HG03196 (cell line): Measurements from ENCODE around the gene TCIRG1.
"Not testable (repeated sequence)": the region's sequence is repeated elsewhere in the genome, so short reads cannot be mapped to it uniquely, and the experiment has no call there.

ENCODE experiments used
- ATAC-seq: cut with Tn5 transposase; IDR thresholded peaks from one replicate; pipeline ENCODE4 v1.9.1; 2021; ENCODE audit not compliant: unreplicated experiment

The TCIRG1 gene

DNA sequence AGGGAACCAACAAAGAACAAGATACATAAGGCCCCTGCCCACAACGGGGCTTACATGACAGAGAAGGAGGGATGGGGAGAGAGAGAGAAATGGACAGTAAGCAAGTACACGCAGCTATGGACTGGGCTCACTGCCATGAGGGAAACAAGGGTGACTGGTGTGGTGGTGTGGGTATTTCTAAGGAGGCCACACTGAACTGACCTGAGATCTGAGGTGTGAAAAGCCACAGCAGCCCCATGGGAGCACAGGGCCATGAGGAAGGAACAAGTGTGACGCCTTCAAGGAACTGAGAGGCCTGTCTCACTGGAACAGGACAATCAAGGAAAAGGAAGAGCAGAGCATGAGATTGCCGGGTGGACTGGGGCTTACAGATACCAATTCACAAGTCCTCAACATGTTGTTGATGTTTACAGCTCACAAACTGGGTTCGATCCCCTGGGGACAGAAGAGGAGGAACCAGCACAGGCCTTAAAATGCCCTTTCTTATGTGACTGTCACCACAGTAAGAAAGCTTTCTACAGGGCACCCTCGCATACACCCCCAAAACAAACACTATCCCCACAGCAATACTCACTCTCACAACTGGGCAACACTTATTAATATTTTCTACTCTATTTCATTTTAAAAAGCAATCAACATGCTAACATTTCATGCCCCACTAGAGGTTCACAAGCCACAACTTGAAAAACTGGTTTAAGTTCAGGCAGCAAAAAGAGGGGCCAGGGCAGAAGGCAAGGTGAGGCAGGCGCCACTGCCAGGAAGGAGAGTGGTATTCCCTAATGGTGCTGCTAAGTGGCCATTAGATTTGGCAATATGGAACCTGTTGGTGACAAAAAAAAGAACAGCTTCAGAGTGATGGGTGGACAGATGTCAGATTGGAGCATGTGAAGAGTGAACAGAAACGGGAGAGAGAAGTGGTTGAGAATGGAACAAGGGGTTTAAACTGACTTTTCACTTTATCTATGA lies 39.1 kb downstream of the TCIRG1 start:
- ATAC-seq: peak; percentile 58

DNA sequence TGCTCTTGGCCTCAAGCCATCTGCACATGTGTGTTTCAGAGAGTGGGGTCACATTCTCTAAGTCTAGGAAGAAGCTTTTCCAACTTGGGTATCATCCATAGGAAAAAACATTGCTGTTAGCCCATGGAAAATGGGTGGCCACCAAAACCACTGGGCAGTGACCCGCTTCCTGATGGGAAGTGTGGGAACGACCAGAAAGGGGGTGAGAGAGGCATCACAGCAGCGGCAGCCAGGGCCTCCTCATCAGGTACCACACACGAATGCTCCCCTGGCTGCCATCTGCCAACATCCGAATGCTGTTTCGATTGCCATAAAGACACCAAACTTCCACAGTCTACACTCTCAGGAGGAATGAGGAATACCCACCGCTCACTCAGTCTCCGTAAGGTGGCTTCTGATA lies 42.0 kb downstream of the TCIRG1 start:
- ATAC-seq: no peak

DNA sequence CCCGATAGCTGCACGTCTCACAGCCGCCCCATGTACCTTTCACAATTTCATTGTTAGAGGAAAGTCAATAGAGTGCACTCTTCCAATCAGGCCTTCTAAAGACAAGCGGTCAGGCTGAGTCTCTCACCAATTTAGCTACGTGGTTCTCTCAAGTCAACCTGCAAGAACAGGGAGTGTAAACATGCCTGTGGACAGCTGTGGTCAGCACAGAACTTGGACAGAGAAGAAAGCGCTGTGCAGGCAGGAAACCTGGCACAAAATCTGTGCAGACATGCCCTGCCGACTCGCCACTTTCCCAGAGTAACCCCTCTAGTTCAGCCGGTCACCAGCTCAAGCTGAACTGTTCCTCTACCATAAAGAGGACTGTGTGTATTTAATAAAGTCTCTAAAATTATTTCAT lies 42.9 kb downstream of the TCIRG1 start:
- ATAC-seq: no peak

DNA sequence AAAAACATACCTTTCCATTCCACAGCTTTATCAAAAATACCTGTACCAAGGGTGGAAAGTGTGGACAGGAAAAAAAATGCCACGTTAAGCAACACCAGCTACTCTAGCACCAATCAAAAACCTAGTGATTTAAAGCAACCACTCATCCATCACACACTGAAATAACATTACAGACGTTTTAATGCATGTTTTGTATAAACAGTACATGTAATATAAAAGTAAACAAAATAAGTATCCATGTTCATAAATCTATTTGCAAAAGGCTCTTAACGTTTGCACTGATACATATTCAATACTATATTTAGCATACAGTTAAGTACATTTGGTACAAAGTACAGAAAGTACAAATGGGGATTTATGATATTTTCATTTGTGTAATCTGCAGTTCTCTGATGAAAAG lies 43.7 kb downstream of the TCIRG1 start:
- ATAC-seq: no peak

DNA sequence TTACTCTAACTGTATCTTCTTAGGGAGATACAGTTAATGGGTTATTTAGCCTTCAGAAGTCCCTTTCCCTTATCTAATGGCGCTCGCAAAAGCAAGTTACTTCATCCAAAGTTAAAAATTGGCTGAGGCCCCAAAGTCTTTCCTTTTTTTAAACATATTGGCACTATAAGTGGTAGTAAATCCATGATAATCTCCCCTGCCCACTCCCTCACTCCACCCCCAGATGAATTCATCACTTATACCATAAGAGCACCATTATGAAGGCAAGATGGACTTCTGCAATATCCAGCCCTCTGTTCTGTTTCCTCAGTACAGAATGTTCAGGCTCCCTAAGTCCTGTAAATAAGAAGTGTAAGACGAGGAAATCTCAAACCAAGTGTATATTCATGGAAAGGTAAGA lies 44.7 kb downstream of the TCIRG1 start:
- ATAC-seq: no peak

DNA sequence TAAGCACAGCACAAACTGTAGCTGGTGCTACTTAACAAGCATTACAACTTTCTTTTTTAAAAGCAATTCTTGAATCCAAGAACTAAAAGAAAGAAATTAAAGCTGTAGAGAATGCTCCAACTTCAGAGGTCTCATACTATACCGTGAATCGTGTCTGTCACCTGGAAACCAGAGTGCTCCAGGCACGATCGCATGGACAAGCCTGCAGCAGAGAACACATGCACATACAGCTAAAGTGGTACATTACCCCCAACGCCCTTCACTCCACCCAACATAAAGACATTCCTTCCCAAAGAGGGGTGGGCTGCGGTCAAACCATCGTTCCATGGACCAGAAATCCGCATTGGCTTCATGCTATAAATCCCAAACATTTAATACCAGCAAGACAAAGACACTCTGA lies 50.9 kb downstream of the TCIRG1 start:
- no peak for ATAC-seq

DNA sequence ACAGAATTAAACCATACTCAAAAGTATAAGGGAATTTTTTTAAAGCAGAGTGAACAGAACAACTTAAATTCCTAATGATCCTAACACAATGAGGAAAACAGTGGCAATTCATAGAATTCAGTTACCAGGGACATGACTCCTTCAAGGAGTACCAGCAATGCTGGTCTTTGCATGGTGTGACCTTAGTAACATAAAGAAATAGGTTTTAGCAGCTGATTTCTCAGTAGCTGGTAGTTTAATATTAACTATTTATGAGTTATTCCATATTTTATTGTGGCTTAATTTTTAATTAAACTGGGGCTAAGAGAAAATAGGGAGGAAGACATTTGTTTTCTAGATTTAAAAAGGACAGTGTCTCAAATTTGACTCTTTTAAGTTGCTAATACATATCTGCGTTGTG lies 51.5 kb downstream of the TCIRG1 start:
- no peak for ATAC-seq

DNA sequence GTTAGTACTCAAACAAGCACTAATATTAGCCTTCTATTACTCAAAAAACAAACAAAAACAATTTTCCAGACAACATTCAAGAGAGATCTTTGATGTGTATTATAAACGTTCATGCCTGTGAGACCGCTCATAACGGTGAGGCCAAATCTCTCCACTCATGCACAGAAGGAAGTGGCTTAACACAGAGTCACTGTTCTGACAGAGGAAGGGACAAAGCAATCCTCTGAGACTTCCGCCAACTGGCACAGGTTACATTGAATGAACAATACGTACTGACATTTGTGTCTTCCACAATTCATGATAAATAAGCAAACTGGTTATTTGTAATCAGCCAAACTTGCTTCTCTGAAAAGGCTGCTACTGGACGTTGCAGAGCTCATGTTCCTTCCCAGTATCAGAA lies 51.9 kb downstream of the TCIRG1 start:
- ATAC-seq: no peak

DNA sequence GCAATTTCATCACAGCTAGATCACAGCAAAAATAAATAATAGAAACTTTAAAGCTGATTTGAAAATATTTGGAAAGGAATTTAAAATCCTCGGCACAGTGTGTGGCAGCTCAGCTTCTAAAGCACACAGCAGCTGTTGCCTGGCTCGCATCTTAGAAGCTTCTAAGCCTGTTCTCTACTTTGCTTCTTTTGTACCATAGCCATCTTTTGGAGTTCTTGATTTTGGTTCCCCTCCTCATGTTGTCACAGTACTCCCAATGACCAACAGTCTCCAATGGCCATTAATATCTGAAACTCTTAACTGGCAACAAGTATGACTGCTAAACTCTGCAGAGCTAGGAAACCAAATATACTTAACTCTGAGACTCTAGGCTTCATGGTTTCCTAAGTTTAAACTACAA lies 53.6 kb downstream of the TCIRG1 start:
- ATAC-seq: no peak

DNA sequence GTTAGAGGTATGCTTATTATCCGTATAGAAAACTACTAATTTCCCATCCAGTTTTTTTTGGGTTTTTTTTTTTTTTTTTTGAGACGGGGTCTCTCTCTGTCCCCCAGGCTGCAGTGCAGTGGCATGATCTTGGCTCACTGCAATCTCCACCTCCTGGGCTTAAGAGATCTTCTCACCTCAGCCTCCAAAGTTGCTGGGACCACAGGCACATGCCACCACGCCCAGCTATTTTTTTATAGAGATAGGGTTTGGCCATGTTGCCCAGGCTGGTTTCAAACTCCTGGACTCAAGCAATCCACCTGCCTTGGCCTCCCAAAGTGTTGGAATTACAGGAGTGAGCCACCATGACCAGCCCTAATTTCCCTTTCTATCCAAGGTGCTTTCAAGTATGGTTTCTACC lies 54.1 kb downstream of the TCIRG1 start:
- ATAC-seq: not testable (repeated sequence)

DNA sequence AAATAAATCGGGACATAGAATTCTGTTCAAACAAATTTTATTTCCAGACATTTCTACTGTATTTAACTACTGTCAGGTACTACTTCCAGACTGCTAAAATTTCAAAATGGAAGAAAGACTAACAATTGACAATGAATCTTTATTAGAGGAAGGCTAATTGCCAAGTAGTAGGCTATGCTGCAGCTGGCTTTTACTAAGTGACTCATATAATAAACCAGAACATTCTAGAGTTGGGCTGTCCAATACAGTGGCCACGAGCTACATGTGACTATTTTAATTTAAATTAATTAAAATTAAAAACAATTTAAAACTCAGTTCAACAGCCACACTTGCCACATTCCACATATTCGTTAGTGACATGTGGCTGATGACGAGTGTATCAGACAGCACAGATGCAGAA lies 54.7 kb downstream of the TCIRG1 start:
- ATAC-seq: no peak

DNA sequence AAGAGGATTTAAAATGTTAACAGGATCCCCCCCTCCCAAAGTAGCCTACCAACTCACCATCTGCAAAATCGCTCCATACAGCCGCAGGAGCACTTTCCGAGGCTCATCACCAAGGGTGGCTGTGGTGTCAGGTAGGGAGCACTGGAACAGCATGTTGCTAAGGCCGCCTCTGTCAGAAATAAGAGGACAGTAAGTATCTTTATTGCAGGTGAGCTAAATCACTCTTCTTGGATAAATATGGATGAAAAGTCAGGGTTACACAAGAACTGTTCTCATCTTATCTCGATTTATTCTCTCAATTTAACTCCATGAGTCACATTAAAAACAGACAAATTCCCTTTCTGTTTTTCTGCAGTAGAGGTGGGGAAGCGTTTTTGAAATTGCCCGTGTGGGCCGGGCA lies 58.1 kb downstream of the TCIRG1 start:
- ATAC-seq: no peak

DNA sequence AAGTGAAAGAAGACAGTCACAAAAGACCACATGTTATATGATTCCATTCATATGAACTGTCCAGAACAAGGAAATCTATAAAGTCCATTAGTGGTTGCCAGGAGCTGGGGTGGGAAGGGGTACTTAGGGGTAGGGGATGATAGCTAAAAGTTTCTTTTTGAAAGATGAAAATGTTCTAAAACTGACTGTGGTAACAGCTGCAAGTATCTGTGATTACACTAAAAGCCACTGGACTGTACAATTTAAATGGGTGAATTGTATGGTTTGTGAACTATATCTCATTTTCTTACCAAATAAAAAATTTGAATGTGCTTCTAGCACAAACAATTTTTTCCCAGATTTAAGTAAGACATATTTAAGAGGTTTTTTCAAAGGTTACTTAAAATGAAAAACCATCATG lies 60.2 kb downstream of the TCIRG1 start:
- no peak for ATAC-seq

DNA sequence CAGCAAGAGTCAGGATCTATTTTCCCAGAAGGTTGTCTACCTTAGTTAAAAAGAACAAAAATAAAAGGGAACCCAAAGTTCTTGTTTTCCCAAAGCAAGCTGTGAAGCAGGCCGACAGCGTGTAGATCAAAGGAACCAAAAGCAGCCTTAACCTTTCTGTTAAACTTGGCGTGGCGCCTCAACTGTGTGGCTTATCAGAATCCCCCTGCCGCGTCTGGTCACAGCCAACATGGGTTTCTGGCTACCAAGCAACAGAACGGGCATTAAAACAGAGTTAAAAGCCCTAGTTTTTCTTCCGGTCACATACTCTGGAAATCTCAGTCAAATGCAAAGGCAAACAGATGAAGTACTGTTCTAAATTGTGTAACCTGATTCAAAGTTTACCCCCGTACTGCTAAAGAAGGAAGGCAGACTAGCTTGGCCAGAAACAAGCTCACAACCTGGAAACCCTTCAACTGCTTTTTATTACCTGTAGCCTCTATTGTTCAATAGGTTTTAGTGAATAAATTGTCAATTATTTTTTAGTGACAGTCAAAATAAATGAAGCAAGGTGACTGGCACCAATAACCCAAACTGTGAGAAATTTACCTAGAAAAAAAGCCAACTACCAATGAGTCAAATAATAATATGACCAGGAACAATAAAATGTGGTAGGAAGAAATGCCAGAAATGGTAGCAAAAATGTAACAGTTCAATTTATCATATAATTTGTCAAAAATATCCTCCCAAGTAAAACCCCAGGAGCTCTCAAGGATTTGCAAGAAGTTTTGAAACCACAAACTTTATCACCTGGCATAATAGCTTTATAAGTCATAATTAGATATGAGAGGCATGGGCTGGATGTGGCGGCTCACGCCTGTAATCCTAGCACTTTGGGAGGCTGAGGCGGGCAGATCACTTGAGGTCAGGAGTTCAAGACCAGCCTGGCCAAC lies 60.9 kb downstream of the TCIRG1 start:
- no peak for ATAC-seq
